ENCODE measurements around the gene SLC66A2. TPM values are rescaled to one million over a fixed set of nuclear protein-coding genes. Genes with fewer than 3 reads are reported as not detected.

SLC66A2 gene
- total and polyA plus RNA-seq, 7 donors = 27.3 to 59.4 (median 33.2) TPM

GRCh38 chr18:79869591-79870300, 81.7 kb downstream of the SLC66A2 start:
- Histone ChIP-seq H3K36me3 (no peaks in the 10 kb centered on the region), H3K4me3 (no peak overlapping the region), H3K27me3 (peaks cover 0 to 30% (median 28%) of the 10 kb centered on the region in 3 donors), H3K9me3 (no peaks in the 10 kb centered on the region), H3K27ac (no peak overlapping the region), H3K4me1 (no peaks in the 10 kb centered on the region)
- WGBS, 2 donors = 88 to 89% methylated on average over 32 of the region's 32 CpGs
- no peak for DNase-seq
- intact Hi-C loops (cut with DNase I) = no loop called here
- no peak for TF ChIP-seq EP300 (IDR thresholded peaks at IDR 0.05)
- no peak for TF ChIP-seq CTCF (IDR thresholded peaks at IDR 0.05)
- TF ChIP-seq POLR2AphosphoS5 (IDR thresholded peaks at IDR 0.05) = no peak
- TF ChIP-seq POLR2A (IDR thresholded peaks at IDR 0.05) = no peak

GRCh38 chr18:79868811-79869541, 82.5 kb downstream of the SLC66A2 start:
- no peaks in the 10 kb centered on the region for H3K4me1 ChIP-seq
- intact Hi-C loops (cut with DNase I) = no loop called here
- no peaks in the 10 kb centered on the region for H3K9me3 ChIP-seq
- DNase-seq = no peak
- TF ChIP-seq POLR2AphosphoS5 (IDR thresholded peaks at IDR 0.05) (no peak), EP300 (IDR thresholded peaks at IDR 0.05) (no peak), CTCF (IDR thresholded peaks at IDR 0.05) (no peak), POLR2A (IDR thresholded peaks at IDR 0.05) (no peak)
- H3K27ac ChIP-seq = no peak overlapping the region
- peaks cover 0 to 30% (median 24%) of the 10 kb centered on the region in 3 donors for H3K27me3 ChIP-seq
- H3K36me3 ChIP-seq = no peaks in the 10 kb centered on the region
- 85 to 90% methylated on average over 32 of the region's 32 CpGs for WGBS, 2 donors
- H3K4me3 ChIP-seq = no peak overlapping the region

- no peak for DNase-seq
- no peaks in the 10 kb centered on the region for H3K4me1 ChIP-seq
- H3K27me3 ChIP-seq = peaks cover 0 to 25% (median 17%) of the 10 kb centered on the region in 3 donors
- no peak overlapping the region for H3K27ac ChIP-seq
- no peaks in the 10 kb centered on the region for H3K36me3 ChIP-seq
- no peak for TF ChIP-seq EP300 (IDR thresholded peaks at IDR 0.05)
- no peak for TF ChIP-seq CTCF (IDR thresholded peaks at IDR 0.05)
- TF ChIP-seq POLR2A (IDR thresholded peaks at IDR 0.05) = no peak
- no peak for TF ChIP-seq POLR2AphosphoS5 (IDR thresholded peaks at IDR 0.05)
- no peak overlapping the region for H3K4me3 ChIP-seq
- H3K9me3 ChIP-seq = no peaks in the 10 kb centered on the region
- 89 to 94% methylated on average over 29 of the region's 29 CpGs for WGBS, 2 donors
- intact Hi-C loops (cut with DNase I) = no loop called here
Measured at GRCh38 chr18:79868168-79868784, 83.2 kb downstream of the SLC66A2 start.

GRCh38 chr18:79867666-79868065, 83.8 kb downstream of the SLC66A2 start:
- H3K4me3 ChIP-seq = no peak overlapping the region
- no peak for TF ChIP-seq POLR2AphosphoS5 (IDR thresholded peaks at IDR 0.05)
- no peak for TF ChIP-seq POLR2A (IDR thresholded peaks at IDR 0.05)
- TF ChIP-seq EP300 (IDR thresholded peaks at IDR 0.05) = no peak
- TF ChIP-seq CTCF (IDR thresholded peaks at IDR 0.05) = no peak
- peaks cover 0 to 22% (median 11%) of the 10 kb centered on the region in 3 donors for H3K27me3 ChIP-seq
- H3K27ac ChIP-seq = no peak overlapping the region
- no peak for DNase-seq
- no peaks in the 10 kb centered on the region for H3K4me1 ChIP-seq
- no peaks in the 10 kb centered on the region for H3K36me3 ChIP-seq
- 81 to 88% methylated on average over 16 of the region's 16 CpGs for WGBS, 2 donors
- no peaks in the 10 kb centered on the region for H3K9me3 ChIP-seq
- intact Hi-C loops (cut with DNase I) = no loop called here

All from sigmoid colon (tissue), 7 donors.